Activated T-cell treated with anti-CD3 and anti-CD28 coated beads, Interleukin-2, amount 50 U/mL, for 4 hours (primary cell): ENCODE data around the gene EP400. TPM values are rescaled to one million over a fixed set of nuclear protein-coding genes. Genes with fewer than 3 reads are reported as not detected.

Source experiments
- ATAC-seq, 2 donors: fragments of 200-7000 bp; cut with Tn5 transposase; one replicate each; pipeline ENCODE4 v1.10.0; 2021
- DNase-seq: peaks from one replicate; pipeline ENCODE4 v3.0.0-alpha.2; 2020
- H3K27me3 Mint-ChIP-seq: one replicate; pipeline ENCODE4 v1.8.0; 2021; ENCODE audit warnings: low read depth, mixed read lengths
- H3K36me3 Mint-ChIP-seq: one replicate; pipeline ENCODE4 v1.8.0; 2022; ENCODE audit warnings: mixed read lengths; ENCODE audit not compliant: insufficient read depth
- H3K4me1 Mint-ChIP-seq: one replicate; pipeline ENCODE4 v1.8.0; 2021; ENCODE audit warnings: low read depth, mixed read lengths
- H3K4me3 Mint-ChIP-seq: one replicate; pipeline ENCODE4 v1.8.0; 2021; ENCODE audit warnings: mild to moderate bottlenecking, moderate library complexity, mixed read lengths
- H3K9me3 Mint-ChIP-seq: one replicate; pipeline ENCODE4 v1.8.0; 2021; ENCODE audit warnings: mixed read lengths
- total RNA-seq, 3 donors: library from RNA; stranded (reverse); gene quantifications; one replicate each; pipeline ENCODE4 v1.2.1, GENCODE V29; 2021

The EP400 gene
- total RNA-seq, 3 donors from 2014 or later = 53.3 to 57.2 (median 56.9) TPM

- Mint-ChIP-seq H3K27me3 (no peaks in the 10 kb centered on the region), H3K36me3 (peaks cover 2% of the 10 kb centered on the region), H3K4me3 (no peak overlapping the region), H3K9me3 (no peaks in the 10 kb centered on the region), H3K4me1 (peaks cover 8% of the 10 kb centered on the region)
- ATAC-seq = no peak
- DNase-seq = no peak
Measured at GRCh38 chr12:131908092-131909080, 41.4 kb upstream of the EP400 start.

GRCh38 chr12:131909081-131909751 is 40.5 kb upstream of the EP400 start:
- Mint-ChIP-seq H3K4me1 (peaks cover 5% of the 10 kb centered on the region), H3K27me3 (no peaks in the 10 kb centered on the region), H3K4me3 (no peak overlapping the region), H3K36me3 (peaks cover 2% of the 10 kb centered on the region), H3K9me3 (no peaks in the 10 kb centered on the region)
- no peak for DNase-seq
- no peak for ATAC-seq

DNA sequence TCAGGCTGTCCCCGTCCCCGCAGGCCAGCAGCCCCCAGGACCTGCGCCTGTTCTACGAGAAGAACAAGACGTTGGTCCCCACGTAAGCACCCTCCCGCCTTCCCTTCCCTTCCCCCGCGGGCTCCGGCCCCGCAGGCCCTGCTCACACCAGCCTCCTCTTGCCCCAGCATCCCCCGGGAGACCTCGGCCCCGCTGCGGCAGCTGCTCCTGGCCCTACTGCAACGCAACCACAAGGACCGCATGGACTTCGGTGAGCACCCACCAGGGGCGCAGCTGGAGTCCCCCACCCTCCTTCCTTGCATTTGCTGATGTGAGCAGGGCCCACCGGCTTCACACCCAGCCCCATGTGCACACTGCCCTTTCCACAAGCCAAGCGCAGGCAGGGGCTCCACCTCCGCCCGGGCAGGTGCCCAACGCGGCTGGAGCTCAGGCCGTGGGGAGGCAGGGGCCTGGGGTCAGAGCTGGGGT is 40.0 kb upstream of the EP400 start:
- ATAC-seq (no peak), DNase-seq (no peak)
- Mint-ChIP-seq H3K36me3 (peaks cover 2% of the 10 kb centered on the region), H3K27me3 (no peaks in the 10 kb centered on the region), H3K9me3 (no peaks in the 10 kb centered on the region), H3K4me3 (no peak overlapping the region), H3K4me1 (peaks cover 5% of the 10 kb centered on the region)

DNA sequence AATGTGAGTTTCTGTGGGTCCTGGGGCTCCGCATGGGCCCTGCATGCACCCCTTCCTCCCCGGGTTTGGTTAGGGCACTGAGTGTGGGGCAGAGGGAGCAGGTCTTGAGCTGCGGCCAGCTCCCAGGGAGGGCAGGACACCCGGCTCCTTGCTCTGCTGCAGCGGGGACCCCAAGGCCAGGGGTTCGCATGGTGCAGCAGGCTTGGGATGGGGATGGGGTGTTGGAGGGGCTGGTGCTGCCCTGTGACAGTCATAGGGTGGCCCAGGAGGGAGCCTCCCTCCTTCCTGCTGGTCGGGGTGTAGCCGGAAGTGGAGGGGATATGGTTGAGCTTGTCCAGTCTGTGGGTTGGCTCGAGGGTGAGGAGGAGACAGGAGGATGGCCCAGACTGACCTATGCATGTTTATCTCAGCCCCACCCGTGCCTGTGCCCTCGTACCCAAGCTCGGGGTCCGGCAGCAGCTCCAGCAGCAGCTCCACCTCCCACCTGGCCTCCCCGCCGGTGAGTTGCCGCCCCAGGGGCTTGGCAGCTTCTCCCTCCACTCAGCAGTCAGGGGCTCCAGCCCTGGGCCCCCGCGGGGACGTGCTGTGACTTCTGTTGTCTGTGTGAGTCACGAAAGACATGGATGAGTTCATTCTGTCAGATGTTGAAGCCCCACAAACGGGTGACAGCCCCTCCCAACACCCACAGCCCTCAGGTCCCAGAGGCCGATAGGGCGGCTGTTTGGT is 39.3 kb upstream of the EP400 start:
- Mint-ChIP-seq H3K4me3 (no peak overlapping the region), H3K36me3 (peaks cover 2% of the 10 kb centered on the region), H3K9me3 (no peaks in the 10 kb centered on the region), H3K27me3 (no peaks in the 10 kb centered on the region), H3K4me1 (peaks cover 3% of the 10 kb centered on the region)
- ATAC-seq = no peak
- DNase-seq = no peak

DNA sequence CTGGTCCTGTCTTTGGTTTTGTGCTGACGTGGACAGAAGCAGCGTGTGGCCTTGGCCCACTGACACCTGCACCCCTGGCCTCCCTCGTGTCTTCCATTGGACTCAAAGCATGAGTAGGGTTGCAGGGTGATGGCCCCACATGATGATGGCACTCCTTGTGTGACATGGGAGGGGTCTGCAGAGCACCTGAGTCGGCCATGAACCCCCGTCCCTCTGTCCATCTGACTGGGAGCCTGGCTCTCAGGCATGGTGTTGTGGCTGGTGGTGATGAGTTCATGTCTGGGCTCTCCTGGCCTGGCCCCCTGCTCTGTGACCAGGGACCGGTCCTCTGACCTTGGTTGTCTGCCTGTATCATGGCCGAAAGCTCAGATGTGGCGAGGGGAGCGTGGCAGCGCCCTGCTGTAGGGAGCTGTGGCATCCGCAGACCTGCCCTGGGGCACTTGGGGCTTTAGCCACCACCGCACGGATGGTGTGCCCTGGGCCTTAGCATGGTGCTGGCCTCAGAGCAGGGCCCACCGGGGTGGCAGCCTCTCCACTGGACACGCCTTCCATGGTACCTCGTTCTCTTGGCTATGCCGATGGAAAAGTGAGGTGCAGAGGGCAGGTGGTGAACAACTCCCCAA is 38.6 kb upstream of the EP400 start:
- Mint-ChIP-seq H3K36me3 (peaks cover 2% of the 10 kb centered on the region), H3K27me3 (no peaks in the 10 kb centered on the region)
- DNase-seq = no peak

GRCh38 chr12:131911851-131912477 is 37.8 kb upstream of the EP400 start:
- no peak overlapping the region for H3K4me3 Mint-ChIP-seq
- ATAC-seq = no peak

More for the DNA sequence above, 38.6 kb upstream of the EP400 start:
- H3K4me3 Mint-ChIP-seq = no peak overlapping the region
- no peaks in the 10 kb centered on the region for H3K4me1 Mint-ChIP-seq
- H3K9me3 Mint-ChIP-seq = no peaks in the 10 kb centered on the region
- ATAC-seq = no peak

GRCh38 chr12:131912518-131913274 is 37.0 kb upstream of the EP400 start:
- Mint-ChIP-seq H3K27me3 (no peaks in the 10 kb centered on the region), H3K9me3 (no peaks in the 10 kb centered on the region), H3K4me3 (no peak overlapping the region), H3K4me1 (no peaks in the 10 kb centered on the region), H3K36me3 (peaks cover 2% of the 10 kb centered on the region)
- ATAC-seq (no peak), DNase-seq (no peak)

More at GRCh38 chr12:131911851-131912477, 37.8 kb upstream of the EP400 start:
- no peaks in the 10 kb centered on the region for H3K9me3 Mint-ChIP-seq
- peaks cover 2% of the 10 kb centered on the region for H3K36me3 Mint-ChIP-seq
- no peaks in the 10 kb centered on the region for H3K4me1 Mint-ChIP-seq
- no peaks in the 10 kb centered on the region for H3K27me3 Mint-ChIP-seq
- DNase-seq = no peak

DNA sequence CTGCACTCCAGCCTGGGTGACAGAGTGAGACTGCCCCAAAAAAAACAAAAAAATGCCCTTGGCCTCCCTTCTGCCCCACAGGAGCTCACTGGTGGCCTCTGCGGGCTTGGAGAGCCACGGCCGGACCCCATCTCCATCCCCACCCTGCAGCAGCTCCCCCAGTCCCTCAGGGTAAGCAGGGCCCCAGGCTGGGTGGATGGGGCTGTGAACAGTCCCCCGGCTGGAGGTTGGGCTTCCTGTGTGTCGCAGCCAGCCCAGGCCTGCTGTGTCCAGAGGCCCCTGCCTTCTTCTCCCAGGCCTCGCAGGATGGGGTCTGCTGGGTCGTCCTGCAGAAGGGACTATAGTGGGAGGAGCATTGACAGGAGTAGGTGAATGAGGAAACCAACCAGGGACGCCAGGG is 36.1 kb upstream of the EP400 start:
- no peak for ATAC-seq

DNA sequence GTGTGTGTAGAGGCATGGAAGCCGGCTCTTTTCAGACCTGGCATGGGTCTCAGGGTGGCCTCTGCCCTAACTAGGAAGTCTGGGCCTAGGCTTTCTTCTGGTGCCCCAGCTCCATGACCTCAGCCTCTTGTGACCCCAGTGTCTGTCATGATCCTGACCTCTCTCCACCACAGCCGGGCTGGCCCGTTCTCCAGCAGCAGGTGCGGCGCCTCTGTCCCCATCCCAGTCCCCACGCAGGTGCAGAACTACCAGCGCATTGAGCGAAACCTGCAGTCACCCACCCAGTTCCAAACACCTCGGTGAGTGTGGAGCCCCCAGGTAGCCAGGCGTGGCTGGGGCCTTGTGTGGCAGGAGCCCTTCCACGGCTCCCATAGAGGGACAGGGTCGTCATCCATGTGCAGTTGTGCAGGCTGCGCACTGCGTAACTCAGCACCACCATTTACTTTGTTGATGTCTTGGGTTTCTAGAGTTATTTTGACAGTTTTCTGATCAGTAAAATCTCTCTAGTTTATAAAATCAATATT is 35.5 kb upstream of the EP400 start:
- Mint-ChIP-seq H3K9me3 (no peaks in the 10 kb centered on the region), H3K36me3 (no peaks in the 10 kb centered on the region), H3K4me3 (no peak overlapping the region), H3K4me1 (no peaks in the 10 kb centered on the region), H3K27me3 (no peaks in the 10 kb centered on the region)
- ATAC-seq = no peak
- no peak for DNase-seq

More for the DNA sequence above, 36.1 kb upstream of the EP400 start:
- peaks cover 2% of the 10 kb centered on the region for H3K36me3 Mint-ChIP-seq
- H3K4me1 Mint-ChIP-seq = no peaks in the 10 kb centered on the region
- H3K27me3 Mint-ChIP-seq = no peaks in the 10 kb centered on the region
- DNase-seq = no peak
- no peak overlapping the region for H3K4me3 Mint-ChIP-seq
- H3K9me3 Mint-ChIP-seq = no peaks in the 10 kb centered on the region

- no peak for DNase-seq
- Mint-ChIP-seq H3K9me3 (no peaks in the 10 kb centered on the region), H3K4me1 (no peaks in the 10 kb centered on the region), H3K36me3 (no peaks in the 10 kb centered on the region), H3K27me3 (no peaks in the 10 kb centered on the region), H3K4me3 (no peak overlapping the region)
- ATAC-seq = no peak
Measured at GRCh38 chr12:131915000-131915689, 34.6 kb upstream of the EP400 start.

DNA sequence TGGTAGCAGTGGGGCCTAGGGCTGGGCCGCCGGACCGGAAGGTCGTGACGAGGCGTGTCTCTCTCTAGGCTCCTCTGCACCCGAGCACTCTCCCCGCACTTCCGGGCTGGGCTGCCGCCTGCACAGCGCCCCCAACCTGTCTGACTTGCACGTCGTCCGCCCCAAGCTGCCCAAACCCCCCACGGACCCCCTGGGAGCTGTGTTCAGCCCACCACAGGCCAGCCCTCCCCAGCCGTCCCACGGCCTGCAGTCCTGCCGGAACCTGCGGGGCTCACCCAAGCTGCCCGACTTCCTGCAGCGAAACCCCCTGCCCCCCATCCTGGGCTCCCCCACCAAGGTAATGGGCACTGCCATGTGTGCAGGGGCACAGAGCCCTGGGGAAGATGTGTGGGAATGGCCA is 33.9 kb upstream of the EP400 start:
- H3K36me3 Mint-ChIP-seq = no peaks in the 10 kb centered on the region
- no peak for DNase-seq
- H3K27me3 Mint-ChIP-seq = no peaks in the 10 kb centered on the region
- no peaks in the 10 kb centered on the region for H3K4me1 Mint-ChIP-seq
- H3K9me3 Mint-ChIP-seq = no peaks in the 10 kb centered on the region
- no peak overlapping the region for H3K4me3 Mint-ChIP-seq
- ATAC-seq = no peak

- Mint-ChIP-seq H3K9me3 (no peaks in the 10 kb centered on the region), H3K4me1 (no peaks in the 10 kb centered on the region), H3K4me3 (no peak overlapping the region), H3K27me3 (no peaks in the 10 kb centered on the region), H3K36me3 (no peaks in the 10 kb centered on the region)
- DNase-seq = no peak
- no peak for ATAC-seq
Measured at GRCh38 chr12:131916306-131917138, 33.2 kb upstream of the EP400 start.
